ENCODE measurements around the gene DDX47. TPM values are rescaled to one million over a fixed set of nuclear protein-coding genes. Genes with fewer than 3 reads are reported as not detected.

DDX47 gene
- total RNA-seq, 1 donor from 2014 or later = 97.1 TPM

DNA sequence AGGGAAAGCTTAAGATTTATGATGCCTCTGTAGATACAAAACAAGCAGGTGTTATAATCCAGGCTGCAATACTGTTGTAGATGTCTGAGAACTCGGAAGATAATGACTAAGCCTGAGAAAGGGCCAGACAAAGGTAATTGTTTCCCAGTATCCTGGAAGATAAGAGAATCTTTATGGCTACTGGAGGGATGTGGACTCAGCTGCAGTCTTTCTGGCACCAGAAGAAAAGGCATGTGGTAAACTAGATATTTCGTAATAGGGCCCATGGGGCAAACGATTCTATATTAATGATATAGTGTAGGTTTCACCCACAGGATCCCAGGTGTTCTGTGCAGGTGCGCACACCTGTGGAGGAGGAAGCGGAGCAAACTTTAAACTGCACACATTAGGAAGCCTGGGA, 36.9 kb upstream of the DDX47 start:
- POLR2A ChIA-PET = no interaction called here
- ATAC-seq (ENCODE audit: low read depth) = no peak

DNA sequence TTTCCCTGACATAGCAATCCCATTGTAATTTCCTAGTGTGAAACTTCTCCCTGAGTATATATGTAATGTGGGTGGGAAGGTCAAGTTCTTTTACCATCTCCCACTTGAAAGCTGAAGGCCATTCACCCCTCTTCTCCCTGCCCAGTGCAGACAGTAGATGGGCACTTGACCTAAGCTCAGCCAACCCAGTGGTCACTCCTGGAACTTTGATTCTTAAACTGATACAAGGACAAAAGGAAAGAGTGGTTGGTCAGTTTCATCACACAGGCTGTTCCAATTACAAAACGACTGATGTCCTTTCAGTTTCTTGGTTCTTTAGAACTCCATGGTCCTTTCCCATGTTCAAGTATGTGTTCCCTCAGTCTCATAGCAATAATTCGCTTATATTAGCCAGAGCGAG, 36.1 kb upstream of the DDX47 start:
- no peak for DNase-seq
- H3K9me3 Mint-ChIP-seq = peaks cover 5% of the 10 kb centered on the region
- no peaks in the 10 kb centered on the region for H3K4me1 Mint-ChIP-seq
- ChIA-PET CTCF (no interaction called here), POLR2A (no interaction called here)
- no peak for ATAC-seq (ENCODE audit: low read depth)
- TF ChIP-seq, protein P1, sequence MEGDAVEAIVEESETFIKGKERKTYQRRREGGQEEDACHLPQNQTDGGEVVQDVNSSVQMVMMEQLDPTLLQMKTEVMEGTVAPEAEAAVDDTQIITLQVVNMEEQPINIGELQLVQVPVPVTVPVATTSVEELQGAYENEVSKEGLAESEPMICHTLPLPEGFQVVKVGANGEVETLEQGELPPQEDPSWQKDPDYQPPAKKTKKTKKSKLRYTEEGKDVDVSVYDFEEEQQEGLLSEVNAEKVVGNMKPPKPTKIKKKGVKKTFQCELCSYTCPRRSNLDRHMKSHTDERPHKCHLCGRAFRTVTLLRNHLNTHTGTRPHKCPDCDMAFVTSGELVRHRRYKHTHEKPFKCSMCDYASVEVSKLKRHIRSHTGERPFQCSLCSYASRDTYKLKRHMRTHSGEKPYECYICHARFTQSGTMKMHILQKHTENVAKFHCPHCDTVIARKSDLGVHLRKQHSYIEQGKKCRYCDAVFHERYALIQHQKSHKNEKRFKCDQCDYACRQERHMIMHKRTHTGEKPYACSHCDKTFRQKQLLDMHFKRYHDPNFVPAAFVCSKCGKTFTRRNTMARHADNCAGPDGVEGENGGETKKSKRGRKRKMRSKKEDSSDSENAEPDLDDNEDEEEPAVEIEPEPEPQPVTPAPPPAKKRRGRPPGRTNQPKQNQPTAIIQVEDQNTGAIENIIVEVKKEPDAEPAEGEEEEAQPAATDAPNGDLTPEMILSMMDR (IDR thresholded peaks at IDR 0.05) = no peak
- H3K27me3 Mint-ChIP-seq = no peaks in the 10 kb centered on the region
- H3K27ac Mint-ChIP-seq = no peak overlapping the region
- H3K36me3 Mint-ChIP-seq (ENCODE audit: low read depth) = no peaks in the 10 kb centered on the region
- intact Hi-C loops (cut with micrococcal nuclease) = no loop called here
- H3K4me3 Mint-ChIP-seq = no peak overlapping the region

More for the DNA sequence above, 36.9 kb upstream of the DDX47 start:
- DNase-seq = no peak
- CTCF ChIA-PET = no interaction called here
- Mint-ChIP-seq H3K27ac (no peak overlapping the region), H3K4me3 (no peak overlapping the region), H3K36me3 (ENCODE audit: low read depth) (no peaks in the 10 kb centered on the region), H3K9me3 (peaks cover 6% of the 10 kb centered on the region), H3K27me3 (no peaks in the 10 kb centered on the region), H3K4me1 (no peaks in the 10 kb centered on the region)
- intact Hi-C loops (cut with micrococcal nuclease) = no loop called here
- TF ChIP-seq, protein P1 (IDR thresholded peaks at IDR 0.05) = no peak

DNA sequence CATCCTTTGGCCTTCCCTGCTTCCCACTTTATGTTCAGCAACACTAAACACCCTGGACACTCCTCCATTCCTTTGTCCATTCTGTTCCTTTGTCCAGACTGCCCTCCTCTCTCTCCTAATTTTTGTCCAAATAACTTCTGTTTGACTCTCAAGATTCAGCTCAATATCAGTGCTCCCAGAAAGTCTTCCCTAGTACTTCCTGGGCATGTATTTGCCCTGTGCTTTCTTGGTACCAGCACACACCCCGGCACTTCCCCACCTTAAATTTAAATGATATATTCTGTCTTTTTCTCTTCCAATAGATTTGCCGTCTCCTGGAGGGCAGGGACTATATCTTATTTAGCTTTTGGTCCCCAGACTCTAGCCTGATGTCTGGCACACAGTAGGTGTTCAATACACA, 34.1 kb upstream of the DDX47 start:
- CTCF ChIA-PET = interaction anchor here (1.6 kb wide), 1 partner anchor 10 kb away, joined by 5 read pairs; no protein-coding TSS in a partner anchor

DNA sequence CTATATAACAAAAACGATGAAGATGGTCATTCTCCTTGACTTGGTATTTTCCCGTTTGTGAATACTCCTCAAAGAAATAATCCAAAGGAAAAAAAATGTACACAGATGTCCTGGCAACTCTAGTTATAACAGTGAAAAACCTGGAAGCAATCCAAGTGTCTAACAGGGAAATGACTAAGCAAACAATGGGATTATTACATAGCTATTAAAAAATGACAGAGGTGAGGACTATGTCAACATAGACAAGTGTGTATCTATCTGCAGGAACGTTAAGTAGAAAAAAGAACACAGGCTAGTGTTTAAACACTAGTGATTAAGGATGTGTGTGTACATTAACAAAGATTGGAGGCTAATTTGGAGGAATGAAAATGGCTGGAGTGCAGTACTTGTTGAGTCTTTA, 33.6 kb upstream of the DDX47 start:
- H3K4me1 Mint-ChIP-seq = no peaks in the 10 kb centered on the region
- CTCF ChIA-PET = interaction anchor here (0.6 to 1.6 kb wide), 2 partner anchors 10 to 776 kb away, joined by 3 to 5 read pairs; no protein-coding TSS in a partner anchor

More for the DNA sequence above, 34.1 kb upstream of the DDX47 start:
- H3K9me3 Mint-ChIP-seq = no peaks in the 10 kb centered on the region
- H3K27me3 Mint-ChIP-seq = no peaks in the 10 kb centered on the region
- no peak overlapping the region for H3K27ac Mint-ChIP-seq
- H3K4me3 Mint-ChIP-seq = no peak overlapping the region
- H3K4me1 Mint-ChIP-seq = no peaks in the 10 kb centered on the region
- intact Hi-C loops (cut with micrococcal nuclease) = no loop called here
- no peaks in the 10 kb centered on the region for H3K36me3 Mint-ChIP-seq (ENCODE audit: low read depth)
- ATAC-seq (ENCODE audit: low read depth) = no peak
- POLR2A ChIA-PET = no interaction called here
- TF ChIP-seq, protein P1 (IDR thresholded peaks at IDR 0.05) = no peak
- no peak for DNase-seq

DNA sequence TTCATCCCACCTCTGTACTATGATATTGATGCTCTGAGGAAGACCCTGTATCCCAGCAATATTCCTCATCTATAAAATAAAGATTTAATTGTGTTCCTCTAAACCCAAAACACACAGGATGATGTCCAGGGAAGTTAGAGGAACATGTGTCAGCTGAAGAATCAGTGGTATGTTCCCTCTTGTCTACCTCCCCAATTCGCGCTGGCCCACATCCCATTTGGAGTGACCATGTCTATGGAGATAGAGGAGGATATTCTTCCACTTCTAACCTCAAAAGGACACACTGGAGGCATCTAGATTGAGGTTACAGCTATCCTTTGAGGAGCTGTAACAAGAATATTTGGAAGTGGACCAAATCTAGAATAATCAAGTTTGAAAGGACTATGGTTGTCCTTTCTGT, 29.0 kb upstream of the DDX47 start:
- no peaks in the 10 kb centered on the region for H3K9me3 Mint-ChIP-seq
- DNase-seq (no peak), ATAC-seq (ENCODE audit: low read depth) (no peak)
- TF ChIP-seq, protein P1 (IDR thresholded peaks at IDR 0.05) = no peak
- no peaks in the 10 kb centered on the region for H3K36me3 Mint-ChIP-seq (ENCODE audit: low read depth)
- no peaks in the 10 kb centered on the region for H3K27me3 Mint-ChIP-seq
- no peak overlapping the region for H3K27ac Mint-ChIP-seq
- ChIA-PET CTCF (interaction anchor here (0.8 to 1.2 kb wide), 2 partner anchors 47 to 407 kb away, joined by 3 to 4 read pairs; no protein-coding TSS in a partner anchor), POLR2A (no interaction called here)
- peaks cover 21% of the 10 kb centered on the region for H3K4me1 Mint-ChIP-seq
- H3K4me3 Mint-ChIP-seq = no peak overlapping the region
- intact Hi-C loops (cut with micrococcal nuclease) = no loop called here

More for the DNA sequence above, 33.6 kb upstream of the DDX47 start:
- DNase-seq = no peak
- TF ChIP-seq, protein P1 (IDR thresholded peaks at IDR 0.05) = no peak
- POLR2A ChIA-PET = no interaction called here
- ATAC-seq (ENCODE audit: low read depth) = no peak
- intact Hi-C loops (cut with micrococcal nuclease) = no loop called here
- no peaks in the 10 kb centered on the region for H3K9me3 Mint-ChIP-seq
- no peak overlapping the region for H3K4me3 Mint-ChIP-seq
- H3K27ac Mint-ChIP-seq = no peak overlapping the region
- H3K27me3 Mint-ChIP-seq = no peaks in the 10 kb centered on the region
- no peaks in the 10 kb centered on the region for H3K36me3 Mint-ChIP-seq (ENCODE audit: low read depth)

Data from activated B cell treated with CpG ODN at 0.5 μM for 24 hours (primary cell).